HUES64 (cell line): ENCODE data around the gene CREB3L1.
"Not testable (repeated sequence)": the region's sequence is repeated elsewhere in the genome, so short reads cannot be mapped to it uniquely, and the experiment has no call there.

ENCODE experiments used
- H3K27ac ChIP-seq: 2 replicates; pipeline ENCODE4 v1.7.0; 2013; ENCODE audit warnings: low read depth, low read length, inconsistent platforms
- H3K27me3 ChIP-seq: 2 replicates; pipeline ENCODE4 v1.6.1; 2013; ENCODE audit warnings: mild to moderate bottlenecking, low read length; ENCODE audit not compliant: insufficient read depth
- H3K36me3 ChIP-seq: 2 replicates; pipeline ENCODE4 v1.6.1; 2013; ENCODE audit warnings: mild to moderate bottlenecking, low read length; ENCODE audit not compliant: insufficient read depth
- H3K4me1 ChIP-seq: 2 replicates; pipeline ENCODE4 v1.6.1; 2013; ENCODE audit warnings: mild to moderate bottlenecking, low read length, moderate library complexity; ENCODE audit not compliant: insufficient read depth
- H3K4me3 ChIP-seq: 2 replicates; pipeline ENCODE4 v1.5.1; 2013; ENCODE audit warnings: mild to moderate bottlenecking, low read length, moderate library complexity
- H3K9ac ChIP-seq: 2 replicates; pipeline ENCODE4 v1.6.1; 2013; ENCODE audit warnings: mild to moderate bottlenecking, low read depth, low read length
- H3K9me3 ChIP-seq: 2 replicates; pipeline ENCODE4 v1.6.1; 2013; ENCODE audit warnings: low read depth, low read length; ENCODE audit not compliant: insufficient read depth
- WGBS: fragments of 150-250, 120-280 bp; methylation state at CpG from one replicate; pipeline ENCODE4 v1.1.7; 2013; ENCODE audit warnings: missing lambda C conversion rate; 5-methylcytosine and 5-hydroxymethylcytosine counted together

The CREB3L1 gene

DNA sequence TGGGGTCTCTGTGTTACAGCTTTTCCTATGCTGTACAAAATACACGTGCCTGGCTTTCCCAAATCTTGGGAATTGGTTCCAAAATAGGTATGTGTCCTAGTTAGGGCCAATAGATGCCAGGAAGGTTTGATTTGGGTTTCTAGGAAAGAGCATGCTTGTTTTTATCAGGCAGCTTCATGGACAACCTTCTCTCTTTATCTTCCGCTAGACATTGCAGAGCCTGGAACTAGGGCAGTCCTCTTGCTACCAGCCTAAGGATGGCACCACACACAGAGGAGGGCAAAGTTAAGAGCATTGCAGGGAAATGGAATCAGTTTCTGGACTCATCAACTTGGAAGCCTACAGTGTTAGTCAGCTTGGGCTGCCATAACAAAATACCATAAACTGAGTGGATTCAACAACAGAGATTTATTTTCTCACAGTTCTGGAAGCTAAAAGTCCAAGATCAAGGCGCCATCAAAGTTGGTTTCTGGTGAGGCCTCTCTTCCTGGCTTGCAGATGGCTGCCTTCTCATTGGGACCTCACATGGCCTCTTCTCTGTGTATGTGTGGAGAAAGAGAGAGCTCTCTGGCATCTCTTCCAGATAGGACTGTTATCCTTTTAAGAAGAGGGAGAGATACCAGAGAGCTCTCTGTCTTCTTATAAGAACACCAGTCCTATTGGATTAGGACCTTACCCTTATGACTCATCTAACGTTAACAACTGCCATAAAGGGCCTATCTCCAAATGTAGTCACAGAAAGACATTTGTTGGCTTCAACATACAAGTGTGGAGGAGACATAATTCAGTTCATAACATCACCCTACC is 27.3 kb upstream of the CREB3L1 start:
- Histone ChIP-seq H3K4me3 (no peak overlapping the region), H3K27me3 (no peaks in the 10 kb centered on the region), H3K9me3 (no peaks in the 10 kb centered on the region), H3K4me1 (peaks cover 20% of the 10 kb centered on the region), H3K9ac (no peak overlapping the region), H3K27ac (no peak overlapping the region), H3K36me3 (no peaks in the 10 kb centered on the region)
- WGBS, result 88% methylated on average over 4 of the region's 4 CpGs

DNA sequence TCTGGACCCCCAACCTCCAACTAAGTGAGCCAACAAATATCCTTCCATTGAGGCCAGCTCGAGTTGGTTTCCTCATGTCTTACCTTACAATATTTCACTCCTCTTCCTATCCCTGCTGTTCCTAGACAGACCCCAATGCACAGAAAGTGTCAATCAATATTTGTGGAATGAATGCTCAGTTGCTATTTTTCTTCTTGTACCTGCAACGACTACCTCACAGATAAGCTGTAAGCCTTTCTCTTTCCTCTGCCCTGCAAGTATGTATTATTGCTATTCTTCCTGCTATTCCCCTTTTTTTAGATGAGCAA is 26.8 kb upstream of the CREB3L1 start:
- no peak overlapping the region for H3K4me3 ChIP-seq
- no peak overlapping the region for H3K9ac ChIP-seq
- 99% methylated on average over 2 of the region's 2 CpGs for WGBS
- H3K9me3 ChIP-seq, result no peaks in the 10 kb centered on the region
- no peaks in the 10 kb centered on the region for H3K27me3 ChIP-seq
- H3K36me3 ChIP-seq, result no peaks in the 10 kb centered on the region
- H3K4me1 ChIP-seq, result peaks cover 20% of the 10 kb centered on the region
- no peak overlapping the region for H3K27ac ChIP-seq

DNA sequence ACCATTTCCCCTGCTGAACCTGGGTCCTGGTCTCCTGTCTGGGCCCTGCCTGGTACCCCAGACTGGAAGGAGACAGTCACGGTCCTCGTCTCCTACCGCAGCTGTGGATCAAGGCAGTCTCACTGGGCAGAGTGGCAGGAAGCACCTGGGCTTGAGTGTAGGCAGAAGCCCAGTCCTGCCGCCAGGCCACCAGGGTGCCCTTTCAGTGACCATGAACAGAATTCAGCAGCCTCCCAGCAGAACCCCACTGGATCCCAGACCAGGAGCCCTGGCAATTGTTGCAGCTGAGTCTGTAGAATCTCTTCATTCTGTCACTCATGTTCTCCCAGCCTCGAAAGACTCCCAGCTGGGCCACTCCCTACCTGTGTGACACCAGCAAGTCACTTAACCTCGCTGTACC is 25.5 kb upstream of the CREB3L1 start:
- H3K4me1 ChIP-seq, result peaks cover 20% of the 10 kb centered on the region
- H3K4me3 ChIP-seq, result no peak overlapping the region
- 83% methylated on average over 6 of the region's 6 CpGs for WGBS
- no peak overlapping the region for H3K27ac ChIP-seq
- H3K9ac ChIP-seq, result no peak overlapping the region
- no peaks in the 10 kb centered on the region for H3K9me3 ChIP-seq
- no peaks in the 10 kb centered on the region for H3K36me3 ChIP-seq
- H3K27me3 ChIP-seq, result no peaks in the 10 kb centered on the region

DNA sequence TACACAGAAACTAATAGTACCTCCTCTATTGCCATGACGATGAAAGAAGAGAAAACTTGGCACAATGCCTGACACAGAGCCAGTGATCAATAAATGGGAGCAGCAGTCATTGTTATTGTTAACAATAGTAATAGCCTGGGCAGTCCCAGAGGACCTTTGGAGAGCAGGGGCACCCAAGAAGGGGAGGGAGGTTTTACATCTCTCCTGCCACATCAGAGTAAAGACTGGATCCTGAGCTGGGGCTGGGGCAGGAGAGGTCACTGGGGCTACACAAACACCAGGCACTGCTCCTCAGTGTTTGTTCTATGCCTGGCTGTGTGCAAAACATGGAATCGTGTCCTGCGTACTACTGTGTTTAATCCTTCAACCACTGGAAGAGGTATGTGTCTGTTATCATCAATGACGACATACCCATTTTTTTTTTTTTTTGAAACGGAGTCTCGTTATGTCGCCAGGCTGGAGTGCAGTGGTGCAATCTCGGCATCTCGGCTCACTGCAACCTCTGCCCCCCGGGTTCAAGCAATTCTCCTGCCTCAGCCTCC is 25.0 kb upstream of the CREB3L1 start:
- Histone ChIP-seq H3K4me3 (no peak overlapping the region), H3K4me1 (peaks cover 20% of the 10 kb centered on the region), H3K9me3 (no peaks in the 10 kb centered on the region), H3K9ac (no peak overlapping the region), H3K27me3 (no peaks in the 10 kb centered on the region), H3K27ac (no peak overlapping the region), H3K36me3 (no peaks in the 10 kb centered on the region)
- 92% methylated on average over 10 of the region's 10 CpGs for WGBS

DNA sequence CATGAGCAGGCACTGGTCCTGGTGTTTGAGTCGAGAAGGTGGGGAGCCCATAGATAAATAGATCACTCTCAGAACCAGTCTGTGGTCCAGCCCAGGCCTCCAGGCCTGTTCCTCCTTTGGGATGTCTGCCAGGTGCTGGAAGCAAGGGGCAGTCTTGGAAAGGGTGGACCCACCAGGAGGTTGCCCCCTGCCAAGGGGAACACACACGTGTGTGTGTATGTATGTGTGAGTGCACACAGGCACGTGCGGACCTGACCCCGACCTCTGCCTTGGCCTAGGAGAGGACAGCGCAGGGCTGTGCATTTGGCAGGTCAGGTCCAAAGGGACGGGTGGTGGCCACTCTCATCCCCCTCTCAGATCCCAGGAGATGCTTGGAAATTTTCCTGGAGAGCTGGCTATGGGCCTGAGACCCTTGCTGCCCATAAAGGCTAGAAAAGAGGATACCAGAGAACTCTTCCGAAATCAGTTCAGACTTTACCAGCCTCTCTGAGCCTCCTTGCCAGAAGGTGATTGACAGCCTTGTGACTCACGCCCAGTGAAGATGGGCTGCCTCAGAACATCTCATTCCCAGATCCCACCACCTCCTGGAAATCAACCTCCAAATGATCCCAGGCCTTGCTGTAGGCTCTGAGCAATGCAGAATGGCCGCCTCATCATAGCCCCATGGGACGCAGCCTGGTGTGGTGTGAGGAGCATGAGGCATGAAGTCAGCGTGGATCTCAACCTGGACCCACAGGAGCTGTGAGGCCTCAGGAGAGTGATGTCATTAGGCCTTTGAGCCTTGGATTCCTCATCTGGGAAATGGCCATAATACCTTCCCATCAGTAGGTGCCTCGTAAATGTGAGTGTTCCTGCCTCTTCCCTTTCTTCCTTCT is 24.0 kb upstream of the CREB3L1 start:
- no peak overlapping the region for H3K27ac ChIP-seq
- H3K4me1 ChIP-seq, result peaks cover 15% of the 10 kb centered on the region
- no peaks in the 10 kb centered on the region for H3K27me3 ChIP-seq
- H3K9me3 ChIP-seq, result no peaks in the 10 kb centered on the region
- no peaks in the 10 kb centered on the region for H3K36me3 ChIP-seq
- no peak overlapping the region for H3K4me3 ChIP-seq
- WGBS, result 93% methylated on average over 13 of the region's 13 CpGs
- no peak overlapping the region for H3K9ac ChIP-seq

DNA sequence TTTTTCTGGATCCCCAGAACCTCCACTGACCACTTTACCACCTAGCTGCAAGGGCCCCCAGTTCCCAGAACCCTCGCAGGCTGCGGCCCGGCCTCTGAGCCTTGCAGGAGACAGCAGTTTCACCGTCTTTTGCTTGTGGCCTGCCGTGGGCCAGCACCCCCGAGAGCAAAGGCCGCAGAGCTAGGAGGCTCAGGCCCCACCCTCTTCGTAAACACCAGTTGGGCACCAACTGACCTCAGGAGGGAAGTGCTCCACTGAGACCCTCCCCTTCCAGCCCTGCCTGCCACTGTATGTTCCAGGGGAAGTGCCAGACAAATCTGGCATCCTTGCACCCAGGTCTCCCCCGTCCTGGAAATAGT is 23.4 kb upstream of the CREB3L1 start:
- Histone ChIP-seq H3K27me3 (no peaks in the 10 kb centered on the region), H3K27ac (no peak overlapping the region), H3K9me3 (no peaks in the 10 kb centered on the region), H3K4me3 (no peak overlapping the region), H3K9ac (no peak overlapping the region), H3K36me3 (no peaks in the 10 kb centered on the region), H3K4me1 (peaks cover 8% of the 10 kb centered on the region)
- WGBS, result 66% methylated on average over 9 of the region's 9 CpGs

DNA sequence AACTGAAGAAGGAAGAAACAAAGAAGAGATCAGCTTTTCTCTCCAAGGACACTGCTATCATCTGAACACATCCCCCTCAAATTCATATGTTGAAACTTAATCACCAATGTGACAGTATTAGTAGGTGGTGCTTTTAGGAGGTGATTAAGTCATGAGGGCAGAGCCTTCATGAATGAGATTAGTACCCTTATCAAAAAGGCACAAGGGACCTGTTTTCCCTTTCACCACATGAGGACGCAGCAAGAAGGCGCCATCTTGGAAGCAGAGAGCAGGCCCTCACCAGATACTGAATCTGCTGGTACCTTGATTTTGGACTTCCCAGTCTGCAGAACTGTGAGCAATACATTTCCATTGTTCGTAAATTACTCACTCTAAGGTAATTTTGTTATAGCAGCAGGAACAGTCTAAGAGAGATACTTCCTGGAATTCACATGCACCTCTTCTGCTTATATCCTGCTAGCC is 20.9 kb upstream of the CREB3L1 start:
- WGBS, result 98% methylated on average over 3 of the region's 3 CpGs
- no peak overlapping the region for H3K9ac ChIP-seq
- H3K4me1 ChIP-seq, result no peaks in the 10 kb centered on the region

DNA sequence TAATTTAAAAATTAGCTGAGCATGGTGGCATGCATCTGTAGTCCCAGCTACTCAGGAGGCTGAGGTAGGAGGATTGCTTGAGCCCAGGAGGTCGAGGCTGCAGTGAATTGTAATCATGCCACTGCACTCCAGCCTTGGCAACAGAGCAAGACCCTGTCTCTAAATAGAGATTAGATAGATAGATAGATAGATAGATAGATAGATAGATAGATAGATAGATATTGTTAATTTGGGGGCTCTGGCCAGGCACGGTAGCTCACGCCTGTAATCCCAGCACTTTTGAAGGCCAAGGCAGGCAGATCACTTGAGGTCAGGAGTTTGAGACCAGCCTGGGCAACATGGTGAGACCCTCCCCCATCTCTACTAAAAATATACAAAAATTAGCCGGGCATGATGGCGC is 18.1 kb upstream of the CREB3L1 start:
- not testable (repeated sequence) for H3K9me3 ChIP-seq, H3K9ac ChIP-seq, H3K27me3 ChIP-seq, H3K36me3 ChIP-seq, H3K27ac ChIP-seq, H3K4me1 ChIP-seq, H3K4me3 ChIP-seq
- WGBS, result 92% methylated on average over 5 of the region's 5 CpGs

More for the DNA sequence above, 20.9 kb upstream of the CREB3L1 start:
- H3K4me3 ChIP-seq, result no peak overlapping the region
- no peaks in the 10 kb centered on the region for H3K9me3 ChIP-seq
- no peak overlapping the region for H3K27ac ChIP-seq
- H3K36me3 ChIP-seq, result no peaks in the 10 kb centered on the region
- no peaks in the 10 kb centered on the region for H3K27me3 ChIP-seq

DNA sequence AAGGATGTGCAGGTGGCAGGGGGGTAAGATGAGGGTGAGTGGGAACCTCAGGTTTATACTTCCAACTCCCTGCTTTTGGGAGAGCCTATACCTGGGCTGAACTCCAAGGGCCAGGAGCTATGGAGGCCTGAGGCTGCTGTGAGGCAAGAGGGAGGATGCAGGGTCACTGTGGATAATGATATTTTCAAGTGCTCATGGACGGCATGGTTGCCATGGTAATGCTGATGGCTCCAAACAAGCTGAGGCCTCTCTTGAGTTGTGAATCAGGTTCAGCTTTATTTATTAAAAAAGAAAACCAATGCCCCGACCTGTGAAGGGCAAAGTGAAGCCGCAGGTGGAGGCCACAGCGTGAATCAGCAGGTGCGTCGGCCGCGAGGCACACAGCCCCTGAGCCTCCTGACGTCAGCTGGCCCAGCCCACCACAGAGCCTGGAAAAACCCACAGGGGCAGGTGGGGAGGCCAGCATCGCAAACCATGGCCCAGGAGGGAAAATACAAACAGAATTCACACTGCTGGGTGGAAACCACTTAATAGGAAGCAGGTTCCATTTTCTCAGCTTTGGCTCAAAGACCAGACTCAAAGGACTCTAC is 17.4 kb upstream of the CREB3L1 start:
- H3K36me3 ChIP-seq, result no peaks in the 10 kb centered on the region
- H3K4me1 ChIP-seq, result no peaks in the 10 kb centered on the region
- 92% methylated on average over 10 of the region's 10 CpGs for WGBS
- H3K9me3 ChIP-seq, result no peaks in the 10 kb centered on the region
- H3K9ac ChIP-seq, result no peak overlapping the region
- no peak overlapping the region for H3K4me3 ChIP-seq
- no peaks in the 10 kb centered on the region for H3K27me3 ChIP-seq
- H3K27ac ChIP-seq, result no peak overlapping the region

DNA sequence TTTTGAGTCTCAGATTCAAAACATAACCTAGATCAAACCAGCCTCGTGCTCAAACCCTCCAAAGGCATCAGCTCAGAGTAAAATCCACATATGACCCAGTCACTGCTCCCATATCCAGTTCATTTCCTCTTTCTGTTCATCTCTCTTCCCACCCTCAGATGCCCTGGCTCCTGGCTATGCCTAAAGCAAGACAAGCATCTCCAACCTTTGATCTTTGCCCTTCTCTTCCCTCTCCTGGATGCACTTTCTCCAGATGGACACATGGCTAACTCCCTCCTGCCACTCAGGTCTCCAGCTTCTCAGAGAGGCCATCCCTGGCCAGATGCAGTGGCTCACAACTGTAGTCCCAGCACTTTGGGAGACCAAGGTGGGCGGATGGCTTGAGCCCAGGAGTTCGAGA is 14.3 kb upstream of the CREB3L1 start:
- H3K36me3 ChIP-seq, result no peaks in the 10 kb centered on the region
- WGBS, result 94% methylated on average over 3 of the region's 3 CpGs
- no peaks in the 10 kb centered on the region for H3K27me3 ChIP-seq
- H3K9ac ChIP-seq, result no peak overlapping the region
- H3K9me3 ChIP-seq, result no peaks in the 10 kb centered on the region
- no peak overlapping the region for H3K27ac ChIP-seq
- H3K4me1 ChIP-seq, result no peaks in the 10 kb centered on the region
- H3K4me3 ChIP-seq, result no peak overlapping the region

DNA sequence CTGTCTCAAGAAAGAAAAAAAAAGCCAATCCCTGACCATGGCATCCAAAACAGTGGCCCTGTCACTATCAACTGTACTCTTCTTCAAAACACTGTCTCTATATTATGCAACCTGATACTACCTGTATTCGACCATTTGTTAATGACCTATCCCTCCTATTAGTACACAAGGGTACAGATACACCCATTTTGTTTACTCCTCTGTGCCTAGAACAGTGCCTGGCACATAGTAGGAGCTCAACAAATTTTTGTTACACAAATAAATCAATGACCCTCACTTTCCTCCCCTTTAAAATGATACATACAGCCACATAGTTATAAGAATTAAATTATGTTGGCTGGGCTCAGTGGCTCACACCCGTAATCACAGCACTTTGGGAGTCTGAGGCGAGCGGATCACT is 13.4 kb upstream of the CREB3L1 start:
- WGBS, result 97% methylated on average over 4 of the region's 4 CpGs

More for the DNA sequence above, 13.4 kb upstream of the CREB3L1 start:
- H3K4me3 ChIP-seq, result no peak overlapping the region
- no peaks in the 10 kb centered on the region for H3K9me3 ChIP-seq
- no peaks in the 10 kb centered on the region for H3K36me3 ChIP-seq
- H3K27ac ChIP-seq, result no peak overlapping the region
- H3K4me1 ChIP-seq, result no peaks in the 10 kb centered on the region
- no peaks in the 10 kb centered on the region for H3K27me3 ChIP-seq
- H3K9ac ChIP-seq, result no peak overlapping the region
